NT2/D1 (cell line): ENCODE data around the gene CRADD.

ENCODE experiments used
- SUZ12 ChIP-seq: IDR thresholded peaks from 2 replicates; pipeline ENCODE4 v1.6.1; 2011; ENCODE audit not compliant: insufficient read length, insufficient read depth; ENCODE audit errors: extremely low read depth
- YY1 ChIP-seq: IDR thresholded peaks from 2 replicates; pipeline ENCODE4 v1.6.1; 2011; ENCODE audit not compliant: insufficient read length, insufficient read depth
- ZNF274 ChIP-seq: IDR thresholded peaks from 2 replicates; pipeline ENCODE4 v1.6.1; 2011; ENCODE audit warnings: mild to moderate bottlenecking, low read depth, low read length

GRCh38 chr12:93723568-93723930 lies 46.4 kb downstream of the CRADD start:
- TF ChIP-seq YY1 (no peak), SUZ12 (no peak), ZNF274 (no peak)
